Common myeloid progenitor, CD34-positive (primary cell): ENCODE data around the gene TRIM51G. TPM values are rescaled to one million over a fixed set of nuclear protein-coding genes. Genes with fewer than 3 reads are reported as not detected.
"Not testable (repeated sequence)": the region's sequence is repeated elsewhere in the genome, so short reads cannot be mapped to it uniquely, and the experiment has no call there.

Experiments used
- CTCF ChIA-PET: fragments of 350-600 bp; sonication (Branson Sonifier 250); formaldehyde crosslinking; loops from one replicate; lab custom pipeline; 2021; ENCODE audit warnings: antibody characterized with exemption; lab: Charles Lee
- POLR2A ChIA-PET: fragments of 350-600 bp; sonication (Branson Sonifier 250); formaldehyde crosslinking; loops from one replicate; lab custom pipeline; 2021; ENCODE audit warnings: antibody characterized with exemption; lab: Charles Lee
- DNase-seq, 3 donors: peaks; one replicate each; pipeline versions ENCODE4 v3.0.0 to v3.0.0-alpha.2; 2013
- H3K27ac ChIP-seq, 2 experiments: 1 replicate in 1 of 2; 2 replicates in 1 of 2; pipeline ENCODE4 v1.7.0; 2013; ENCODE audit warnings: inconsistent platforms in 2 of 2, low read length in 2 of 2, mild to moderate bottlenecking in 2 of 2, low read depth in 1 of 2, moderate library complexity in 1 of 2; ENCODE audit not compliant: severe bottlenecking in 2 of 2, insufficient read depth in 1 of 2, poor library complexity in 1 of 2
- H3K27me3 ChIP-seq, 5 experiments: replicated peaks in 2 of 5; 1 replicate in 3 of 5; 2 replicates in 2 of 5; pipeline versions ENCODE4 v1.6.1 to v1.7.0; 2013; ENCODE audit warnings: low read length in 4 of 5, mild to moderate bottlenecking in 2 of 5, moderate library complexity in 2 of 5, inconsistent platforms in 1 of 5; ENCODE audit not compliant: insufficient read depth in 5 of 5, control insufficient read depth in 4 of 5
- H3K36me3 ChIP-seq, 4 experiments: 1 replicate in 2 of 4; 2 replicates in 2 of 4; pipeline versions ENCODE4 v1.6.1 to v1.7.0; 2013; ENCODE audit warnings: low read length in 3 of 4, control low read depth in 1 of 4, mild to moderate bottlenecking in 1 of 4; ENCODE audit not compliant: control insufficient read depth in 4 of 4, insufficient read depth in 4 of 4
- H3K4me1 ChIP-seq, 4 experiments: 1 replicate in 3 of 4; 2 replicates in 1 of 4; pipeline versions ENCODE4 v1.6.1 to v1.7.1; 2013; ENCODE audit warnings: low read length in 3 of 4, mild to moderate bottlenecking in 3 of 4, control low read depth in 1 of 4, inconsistent platforms in 1 of 4, moderate library complexity in 1 of 4; ENCODE audit not compliant: control insufficient read depth in 4 of 4, insufficient read depth in 4 of 4; ENCODE audit errors: control extremely low read depth in 1 of 4
- H3K4me3 ChIP-seq, 7 experiments: 1 replicate in 4 of 7; 2 replicates in 3 of 7; pipeline versions ENCODE4 v1.5.1 to v1.7.0; 2013; ENCODE audit warnings: mild to moderate bottlenecking in 7 of 7, low read length in 6 of 7, moderate library complexity in 6 of 7, inconsistent platforms in 2 of 7, low read depth in 2 of 7, control low read depth in 1 of 7; ENCODE audit not compliant: insufficient read depth in 4 of 7, control insufficient read depth in 1 of 7; ENCODE audit errors: extremely low read depth in 1 of 7
- H3K9me3 ChIP-seq, 5 experiments: 1 replicate in 4 of 5; 2 replicates in 1 of 5; pipeline versions ENCODE4 v1.6.1 to v1.7.1; 2013; ENCODE audit warnings: low read length in 4 of 5, mild to moderate bottlenecking in 2 of 5, inconsistent platforms in 1 of 5, low read depth in 1 of 5, moderate library complexity in 1 of 5; ENCODE audit not compliant: control insufficient read depth in 4 of 5, insufficient read depth in 2 of 5; ENCODE audit errors: control extremely low read depth in 1 of 5
- WGBS: methylation state at CpG from one replicate; pipeline ENCODE4 v1.1.5; 2013; ENCODE audit not compliant: insufficient coverage; 5-methylcytosine and 5-hydroxymethylcytosine counted together
- polyA plus RNA-seq: library from polyadenylated mRNA; unstranded; fragments of 120-200 nt; gene quantifications from one replicate; pipeline ENCODE4 v1.2.1, GENCODE V29; 2013

TRIM51G gene, protein sequence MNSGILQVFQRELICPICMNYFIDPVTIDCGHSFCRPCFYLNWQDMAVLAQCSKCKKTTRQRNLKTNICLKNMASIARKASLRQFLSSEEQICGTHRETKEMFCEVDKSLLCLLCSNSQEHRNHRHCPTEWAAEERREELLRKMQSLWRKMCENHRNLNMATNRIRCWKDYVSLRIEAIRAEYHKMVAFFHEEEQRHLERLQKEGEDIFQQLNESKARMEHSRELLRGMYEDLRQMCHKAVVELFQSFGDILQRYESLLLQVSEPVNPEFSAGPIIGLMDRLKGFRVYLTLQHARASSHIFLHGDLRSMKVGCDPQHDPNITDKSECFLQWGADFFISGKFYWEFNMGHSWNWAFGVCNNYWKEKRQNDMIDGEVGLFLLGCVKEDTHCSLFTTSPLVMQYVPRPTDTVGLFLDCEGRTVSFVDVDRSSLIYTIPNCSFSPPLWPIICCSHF
- polyA plus RNA-seq: not detected

DNA sequence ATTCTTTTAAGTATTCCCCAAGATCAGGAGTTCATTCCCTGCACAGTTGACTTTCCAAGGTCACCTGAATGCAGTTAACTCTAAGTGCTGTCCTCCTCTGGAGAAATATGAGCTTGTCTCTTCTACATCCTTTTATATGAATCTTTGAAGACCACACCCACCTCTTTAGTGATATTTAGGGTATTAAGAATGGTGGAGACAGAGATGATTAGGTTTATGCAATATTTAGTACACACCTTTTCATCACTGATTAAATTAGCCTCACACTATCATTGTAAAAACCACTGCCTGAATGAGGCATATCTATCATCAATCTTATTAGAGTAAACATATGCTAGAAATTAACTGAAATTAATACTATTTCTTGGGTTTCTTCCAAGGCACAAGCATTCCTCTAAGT, at the start of gene TRIM51G:
TRIM51G (minus strand) TSS at position 101 of the 400 bp plus-strand sequence. CDS start 2,190 bp downstream, outside the sequence.
- CTCF ChIA-PET, H3K27ac ChIP-seq, H3K27me3 ChIP-seq, H3K4me3 ChIP-seq, H3K9me3 ChIP-seq, H3K36me3 ChIP-seq, DNase-seq, POLR2A ChIA-PET, H3K4me1 ChIP-seq: not testable (repeated sequence)

DNA sequence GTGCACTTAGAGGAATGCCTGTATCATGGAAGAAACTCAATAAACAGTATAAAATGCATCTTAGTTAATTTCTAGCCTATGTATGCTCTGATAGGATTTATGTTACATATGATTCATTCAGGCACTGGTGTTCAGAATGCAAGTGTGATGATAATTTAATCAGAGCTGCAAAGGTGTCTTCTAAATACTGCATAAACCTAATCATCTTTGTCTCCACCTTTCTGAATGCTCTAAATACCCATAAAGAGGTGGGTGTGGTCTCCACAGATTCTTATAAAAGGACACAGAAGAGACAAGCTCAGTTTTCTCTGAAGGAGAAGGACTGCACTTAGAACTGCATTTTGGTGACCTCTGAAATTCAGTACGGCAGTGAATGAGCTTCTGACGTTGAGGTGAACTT, 44.8 kb upstream of the TRIM51G start, which contains the start of gene TRIM49B:
TRIM49B (plus strand) TSS at position 301 of the 400 bp plus-strand sequence. CDS start 2,777 bp downstream, outside the sequence.
- H3K4me1 ChIP-seq, DNase-seq, H3K4me3 ChIP-seq, POLR2A ChIA-PET, CTCF ChIA-PET, H3K9me3 ChIP-seq, H3K36me3 ChIP-seq, H3K27ac ChIP-seq, H3K27me3 ChIP-seq: not testable (repeated sequence)
- WGBS: no CpG with 5 or more reads among the region's 2 CpGs

DNA sequence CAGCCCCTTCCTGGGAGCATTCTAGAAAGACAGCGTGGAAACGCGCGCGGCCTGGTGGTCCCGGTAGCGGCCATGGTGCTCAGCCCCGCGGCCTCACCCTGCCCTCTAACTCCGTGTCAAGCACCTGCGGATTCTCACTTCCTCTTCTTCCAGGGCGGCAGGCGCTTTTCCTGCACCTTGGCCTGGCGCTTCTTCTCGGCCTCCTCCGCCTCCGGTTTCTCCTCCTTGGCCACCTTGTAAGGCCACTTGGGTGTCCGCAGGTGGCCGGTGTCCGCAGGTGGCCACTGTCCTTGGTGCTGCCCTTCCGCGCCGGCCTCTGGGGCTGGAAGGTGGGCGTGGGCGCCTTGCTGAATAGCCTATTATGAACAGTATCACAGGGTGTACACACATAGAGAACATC, 15.1 kb downstream of the TRIM51G start:
- H3K4me1 ChIP-seq, CTCF ChIA-PET, H3K9me3 ChIP-seq, H3K4me3 ChIP-seq, DNase-seq, H3K36me3 ChIP-seq, H3K27me3 ChIP-seq, H3K27ac ChIP-seq, POLR2A ChIA-PET: not testable (repeated sequence)
- 96% methylated on average over 16 of the region's 25 CpGs for WGBS

DNA sequence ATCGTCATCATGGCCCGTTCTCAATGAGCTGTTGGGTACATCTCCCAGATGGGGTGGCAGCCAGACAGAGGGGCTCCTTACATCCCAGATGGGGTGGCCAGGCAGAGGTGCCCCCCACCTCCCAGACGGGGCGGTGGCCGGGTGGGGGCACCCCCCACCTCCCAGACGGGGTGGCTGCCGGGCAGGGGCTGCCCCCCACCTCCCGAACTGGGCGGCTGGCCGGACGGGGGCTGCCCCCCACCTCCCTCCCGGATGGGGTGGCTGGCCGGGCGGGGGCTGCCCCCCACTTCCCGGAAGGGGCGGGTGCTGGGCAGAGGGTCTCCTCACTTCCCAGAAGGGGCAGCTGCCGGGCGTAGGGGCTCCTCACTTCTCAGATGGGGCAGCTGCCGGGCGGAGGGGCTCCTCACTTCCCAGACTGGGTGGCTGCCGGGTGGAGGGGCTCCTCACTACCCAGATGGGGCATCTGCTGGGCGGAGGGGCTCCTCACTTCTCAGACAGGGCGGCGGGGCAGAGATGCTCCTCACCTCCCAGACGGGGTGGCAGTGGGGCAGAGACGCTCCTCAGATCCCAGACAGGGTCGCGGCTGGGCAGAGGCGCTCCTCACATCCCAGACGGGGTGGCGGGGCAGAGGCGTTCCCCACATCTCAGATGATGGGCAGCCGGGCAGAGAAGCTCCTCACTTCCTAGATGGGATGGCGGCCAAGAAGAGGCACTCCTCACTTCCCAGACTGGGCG, 28.2 kb downstream of the TRIM51G start:
- H3K36me3 ChIP-seq, CTCF ChIA-PET, H3K4me3 ChIP-seq, H3K4me1 ChIP-seq, H3K27me3 ChIP-seq, H3K9me3 ChIP-seq, POLR2A ChIA-PET, DNase-seq, H3K27ac ChIP-seq: not testable (repeated sequence)
- 68% methylated on average over 17 of the region's 35 CpGs for WGBS

DNA sequence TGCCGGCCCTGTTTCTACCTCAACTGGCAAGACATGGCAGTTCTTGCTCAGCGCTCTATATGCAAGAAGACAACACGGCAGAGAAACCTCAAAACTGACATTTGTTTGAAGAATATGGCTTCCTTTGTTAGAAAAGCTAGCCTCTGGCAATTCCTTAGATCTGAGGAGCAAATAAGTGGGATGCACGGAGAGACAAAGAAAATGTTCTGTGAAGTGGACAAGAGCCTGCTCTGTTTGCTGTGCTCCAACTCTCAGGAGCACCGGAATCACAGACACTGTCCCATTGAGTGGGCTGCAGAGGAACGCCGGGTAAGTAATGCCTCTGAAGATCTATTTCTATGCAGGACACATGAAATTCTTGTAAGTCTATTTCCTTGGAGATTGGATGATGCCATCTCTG, 37.9 kb downstream of the TRIM51G start:
- WGBS: 77% methylated on average over 6 of the region's 7 CpGs
- H3K4me3 ChIP-seq, H3K36me3 ChIP-seq, H3K9me3 ChIP-seq, H3K4me1 ChIP-seq, DNase-seq, CTCF ChIA-PET, POLR2A ChIA-PET, H3K27ac ChIP-seq, H3K27me3 ChIP-seq: not testable (repeated sequence)
